K562 (cell line): Measurements from ENCODE around the gene COPS9. TPM values are rescaled to one million over a fixed set of nuclear protein-coding genes. Genes with fewer than 3 reads are reported as not detected.

Source experiments
- ATAC-seq: fragments of 200-7000 bp; cut with Tn5 transposase; 3 replicates; pipeline ENCODE4 v1.9.1; 2020; ENCODE audit warnings: moderate library complexity
- BruUV-seq: library from RNA; stranded (reverse); fragments of 400-500 nt; replicated peaks from 2 replicates; lab custom pipeline; 2021; lab: Mats Ljungman, UMichigan
- CTCF ChIA-PET: fragments of 300-600 bp; formaldehyde crosslinking; extraction: SDS; loops from one replicate; lab custom pipeline; 2021; ENCODE audit warnings: low intra/inter-chr PET ratio; lab: Yijun Ruan, JAX
- POLR2A ChIA-PET: fragments of 300-600, 350-650 bp; sonication (Branson Sonifier 250); formaldehyde crosslinking; extraction: SDS; loops from one replicate; lab custom pipeline; 2021; ENCODE audit warnings: antibody characterized with exemption, inconsistent platforms; lab: Yijun Ruan, JAX
- DNase-seq, 4 experiments: peaks; one replicate each; pipeline versions ENCODE4 v3.0.0 to v3.0.0-alpha.2; 2011 to 2018; ENCODE audit warnings: low spot score in 3 of 4, mixed read lengths in 3 of 4; ENCODE audit errors: extremely low read depth in 1 of 4
- FAIRE-seq: peaks from 2 replicates; lab custom pipeline; 2011; peaks lifted over from hg19 to GRCh38; lab: Jason Lieb, UNC
- H2AFZ ChIP-seq: 2 replicates; pipeline ENCODE4 v1.6.0; 2011; ENCODE audit warnings: low read depth, low read length, control low read depth, inconsistent platforms
- H3K27ac ChIP-seq: fragments of 200-600 bp; 3 replicates; pipeline ENCODE4 v1.8.0; 2011; ENCODE audit warnings: low read depth, mild to moderate bottlenecking, control low read depth, inconsistent platforms, low read length, moderate library complexity, mixed read lengths; ENCODE audit errors: extremely low read depth
- H3K27me3 ChIP-seq, 2 experiments: fragments of 300-600 bp in 1 of 2; 2 replicates in 1 of 2; 3 replicates in 1 of 2; pipeline versions ENCODE4 v1.6.0 to v1.8.0; 2011; ENCODE audit warnings: inconsistent platforms in 2 of 2, low read length in 2 of 2, mild to moderate bottlenecking in 1 of 2, mixed read lengths in 1 of 2, moderate library complexity in 1 of 2; ENCODE audit not compliant: control insufficient read depth in 2 of 2, insufficient read depth in 2 of 2
- H3K36me3 ChIP-seq: fragments of 300-600 bp; 3 replicates; pipeline ENCODE4 v1.8.0; 2011; ENCODE audit warnings: mild to moderate bottlenecking, low read length, inconsistent platforms; ENCODE audit not compliant: control insufficient read depth, insufficient read depth
- H3K4me1 ChIP-seq, 2 experiments: fragments of 200-600 bp in 1 of 2; replicated peaks in 1 of 2; 2 replicates in 1 of 2; 3 replicates in 1 of 2; pipeline versions ENCODE4 v1.5.1 to v1.8.0; 2011; ENCODE audit warnings: inconsistent platforms in 2 of 2, low read length in 2 of 2, mild to moderate bottlenecking in 1 of 2, mixed read lengths in 1 of 2, moderate library complexity in 1 of 2; ENCODE audit not compliant: control insufficient read depth in 2 of 2, insufficient read depth in 2 of 2
- H3K4me2 ChIP-seq: 2 replicates; pipeline ENCODE4 v1.6.1; 2011; ENCODE audit warnings: low read length, control low read depth, inconsistent platforms, mixed read lengths; ENCODE audit not compliant: insufficient read depth
- H3K4me3 ChIP-seq: fragments of 200-600 bp; sonication (generic), shearing (Covaris generic); 2 replicates; pipeline ENCODE4 v1.5.1; 2016; ENCODE audit warnings: control low read depth, inconsistent platforms
- H3K79me2 ChIP-seq: fragments of 200-600 bp; 3 replicates; pipeline ENCODE4 v1.8.0; 2011; ENCODE audit warnings: low read length, inconsistent platforms; ENCODE audit not compliant: control insufficient read depth, insufficient read depth
- H3K9ac ChIP-seq, 2 experiments: 2 replicates each; pipeline versions ENCODE4 v1.6.0 to v1.6.1; 2011; ENCODE audit warnings: low read depth in 2 of 2, low read length in 2 of 2, control low read depth in 1 of 2, inconsistent platforms in 1 of 2, mild to moderate bottlenecking in 1 of 2, mixed read lengths in 1 of 2; ENCODE audit not compliant: insufficient read depth in 1 of 2
- H3K9me1 ChIP-seq: one replicate; pipeline ENCODE4 v1.6.0; 2011; ENCODE audit warnings: inconsistent platforms, mild to moderate bottlenecking, low read length, moderate library complexity; ENCODE audit not compliant: control insufficient read depth, insufficient read depth
- H3K9me3 ChIP-seq: replicated peaks from 2 replicates; pipeline ENCODE4 v1.5.1; 2011; ENCODE audit warnings: low read depth, low read length, inconsistent platforms; ENCODE audit not compliant: control insufficient read depth, insufficient read depth
- H4K20me1 ChIP-seq: replicated peaks from 2 replicates; pipeline ENCODE4 v1.6.1; 2011; ENCODE audit warnings: low read length, inconsistent platforms, mixed read lengths; ENCODE audit not compliant: control insufficient read depth, insufficient read depth
- BRF1 ChIP-seq: IDR thresholded peaks from 3 replicates; pipeline ENCODE4 v1.6.1; 2011; ENCODE audit warnings: borderline replicate concordance, mild to moderate bottlenecking; ENCODE audit not compliant: insufficient read length; ENCODE audit errors: extremely low read depth
- FOS ChIP-seq: IDR thresholded peaks from 3 replicates; pipeline ENCODE4 v1.6.1; 2011; ENCODE audit not compliant: insufficient read length; ENCODE audit errors: extremely low read depth
- GATA2 ChIP-seq: sonication (generic); formaldehyde crosslinking; IDR thresholded peaks from 2 replicates; pipeline ENCODE4 v1.4.0; 2020; ENCODE audit warnings: mild to moderate bottlenecking, missing genetic modification reagents
- SUPT5H ChIP-seq: fragments of 450-650 bp; IDR thresholded peaks from 2 replicates; pipeline ENCODE4 v1.6.1; 2016
- ZNF282 ChIP-seq: sonication (generic); formaldehyde crosslinking; IDR thresholded peaks from 2 replicates; pipeline ENCODE4 v1.8.1; 2023; ENCODE audit warnings: missing genetic modification reagents
- WGBS: fragments of 100-300 bp; shearing (Covaris generic); methylation state at CpG from one replicate; pipeline ENCODE4 v1.1.6; 2016; ENCODE audit warnings: low coverage, mixed read lengths; ENCODE audit not compliant: insufficient coverage; ENCODE audit errors: missing lambda C conversion rate; 5-methylcytosine and 5-hydroxymethylcytosine counted together
- in situ Hi-C: fragments of 300-500 bp; cut with MboI; formaldehyde crosslinking; loops from 4 replicates; pipeline ENCODE4 v1.15.0; 2018; ENCODE audit warnings: inconsistent platforms, mixed read lengths
- intact Hi-C: fragments of 100-400 bp; cut with micrococcal nuclease; formaldehyde crosslinking; loops from 2 replicates; pipeline ENCODE4 v1.14.2; 2022
- polyA plus RNA-seq, 8 experiments: library from polyadenylated mRNA; depleted of rRNA in 4 of 8; stranded (reverse) in 5 of 8; unstranded in 3 of 8; fragments of >200 nt; fragmentation: Nextera tagmentation in 2 of 8; fragmentation: Illumina TruSeq in 1 of 8; extraction: Ambion mirVana in 2 of 8; extraction: Trizol in 1 of 8; gene quantifications; 2 replicates each; pipeline versions ENCODE4 v1.2.1 to v1.2.3, GENCODE V29; 2011 to 2014; ENCODE audit warnings: inconsistent platforms in 1 of 8, missing spikeins in 1 of 8
- total RNA-seq, 7 experiments: library from RNA; depleted of rRNA in 6 of 7; stranded (reverse); fragments of >200 nt in 6 of 7; fragmentation: Illumina TruSeq in 2 of 7; extraction: Trizol in 2 of 7; gene quantifications; 2 replicates each; pipeline versions ENCODE4 v1.2.1 to v1.2.3, GENCODE V29; 2011 to 2021; ENCODE audit warnings: low replicate concordance in 1 of 7
- TF ChIP-seq, protein P1 (sequence below): sonication (generic); formaldehyde crosslinking; IDR thresholded peaks from 2 replicates; pipeline ENCODE4 v1.8.1; 2023; ENCODE audit warnings: mild to moderate bottlenecking, missing genetic modification reagents

The COPS9 gene
- total and polyA plus RNA-seq, 9 of the 15 experiments (the other 6 are each of a cell fraction or from before 2014, with no cell fraction given) = 55.0 to 281 (median 99.9) TPM

GRCh38 chr2:240166191-240166590, 30.1 kb upstream of the COPS9 start:
- Histone ChIP-seq H3K4me1 (no peaks in the 10 kb centered on the region), H3K36me3 (no peaks in the 10 kb centered on the region), H3K4me2 (no peak overlapping the region), H3K27me3 (peaks cover 0 to 47% of the 10 kb centered on the region in 2 experiments; a peak in 3 of 5 replicates), H4K20me1 (no peaks in the 10 kb centered on the region), H3K9me3 (no peaks in the 10 kb centered on the region), H3K27ac (no peak overlapping the region), H3K4me3 (no peak overlapping the region), H3K9ac (no peak overlapping the region), H3K79me2 (no peaks in the 10 kb centered on the region), H2AFZ (no peak overlapping the region)
- ChIA-PET POLR2A (no interaction called here), CTCF (no interaction called here)
- ATAC-seq (no peak), DNase-seq (no peak), FAIRE-seq (no peak)
- in situ Hi-C loops = no loop called here
- no TSS peak for BruUV-seq
- WGBS = 0% methylated on average over 2 of the region's 5 CpGs
- intact Hi-C loops = no loop called here
- TF ChIP-seq GATA2 (CRISPR knock-in tag) = no peak
- TF ChIP-seq, protein P1, sequence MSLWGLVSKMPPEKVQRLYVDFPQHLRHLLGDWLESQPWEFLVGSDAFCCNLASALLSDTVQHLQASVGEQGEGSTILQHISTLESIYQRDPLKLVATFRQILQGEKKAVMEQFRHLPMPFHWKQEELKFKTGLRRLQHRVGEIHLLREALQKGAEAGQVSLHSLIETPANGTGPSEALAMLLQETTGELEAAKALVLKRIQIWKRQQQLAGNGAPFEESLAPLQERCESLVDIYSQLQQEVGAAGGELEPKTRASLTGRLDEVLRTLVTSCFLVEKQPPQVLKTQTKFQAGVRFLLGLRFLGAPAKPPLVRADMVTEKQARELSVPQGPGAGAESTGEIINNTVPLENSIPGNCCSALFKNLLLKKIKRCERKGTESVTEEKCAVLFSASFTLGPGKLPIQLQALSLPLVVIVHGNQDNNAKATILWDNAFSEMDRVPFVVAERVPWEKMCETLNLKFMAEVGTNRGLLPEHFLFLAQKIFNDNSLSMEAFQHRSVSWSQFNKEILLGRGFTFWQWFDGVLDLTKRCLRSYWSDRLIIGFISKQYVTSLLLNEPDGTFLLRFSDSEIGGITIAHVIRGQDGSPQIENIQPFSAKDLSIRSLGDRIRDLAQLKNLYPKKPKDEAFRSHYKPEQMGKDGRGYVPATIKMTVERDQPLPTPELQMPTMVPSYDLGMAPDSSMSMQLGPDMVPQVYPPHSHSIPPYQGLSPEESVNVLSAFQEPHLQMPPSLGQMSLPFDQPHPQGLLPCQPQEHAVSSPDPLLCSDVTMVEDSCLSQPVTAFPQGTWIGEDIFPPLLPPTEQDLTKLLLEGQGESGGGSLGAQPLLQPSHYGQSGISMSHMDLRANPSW (CRISPR knock-in tag) = no peak
- TF ChIP-seq FOS = no peak
- TF ChIP-seq SUPT5H = no peak
- no peak for TF ChIP-seq ZNF282 (CRISPR knock-in tag)
- TF ChIP-seq BRF1 = no peak
- TF ChIP-seq, all 486 proteins: peak for 0
- H3K9me1 ChIP-seq = no peaks in the 10 kb centered on the region
